ENCODE results near the gene DAPK1.

GRCh38 chr9:87535817-87536539 is 38.3 kb downstream of the DAPK1 start:
- TF ChIP-seq ZFP3 (CRISPR knock-in tag; IDR thresholded peaks at IDR 0.05) (no peak), ZNF8 (CRISPR knock-in tag; IDR thresholded peaks at IDR 0.05) (no peak), CSDC2 (CRISPR knock-in tag; IDR thresholded peaks at IDR 0.05) (no peak), PATZ1 (CRISPR knock-in tag; IDR thresholded peaks at IDR 0.05; ENCODE audit: borderline replicate concordance) (no peak), ESRRG (CRISPR knock-in tag; IDR thresholded peaks at IDR 0.05) (no peak), ZC3H10 (CRISPR knock-in tag; IDR thresholded peaks at IDR 0.05) (no peak), SNAI2 (CRISPR knock-in tag; IDR thresholded peaks at IDR 0.05) (no peak), CREB5 (CRISPR knock-in tag; IDR thresholded peaks at IDR 0.05; ENCODE audit: low read depth) (no peak), ZFP30 (CRISPR knock-in tag; IDR thresholded peaks at IDR 0.05) (no peak), ZNF70 (CRISPR knock-in tag; IDR thresholded peaks at IDR 0.05) (no peak), CSRNP3 (CRISPR knock-in tag; IDR thresholded peaks at IDR 0.05) (no peak), ZNF565 (CRISPR knock-in tag; conservative IDR thresholded peaks at IDR 0.05; ENCODE audit: low read depth) (no peak), TSHZ2 (CRISPR knock-in tag; IDR thresholded peaks at IDR 0.05) (no peak)

Measured in SK-N-SH treated with all-trans-retinoic acid at 6 μM for 48 hours (cell line).